Fibroblast of pulmonary artery (primary cell): ENCODE measurements around the gene HS3ST2.
"Not testable (repeated sequence)": the region's sequence is repeated elsewhere in the genome, so short reads cannot be mapped to it uniquely, and the experiment has no call there.

Experiments used
- DNase-seq: peaks from one replicate; pipeline ENCODE4 v3.0.0-alpha.2; 2010; ENCODE audit warnings: low read depth
- H3K4me3 ChIP-seq: replicated peaks from 2 replicates; pipeline ENCODE4 v1.5.1; 2011; ENCODE audit warnings: low read depth, mild to moderate bottlenecking, control low read depth, low read length, moderate library complexity
- TF ChIP-seq, protein P1 (sequence below): IDR thresholded peaks from 2 replicates; pipeline ENCODE4 v1.5.1; 2011; ENCODE audit warnings: mild to moderate bottlenecking, control low read depth, low read length, inconsistent platforms; ENCODE audit errors: missing control alignments

The HS3ST2 gene

DNA sequence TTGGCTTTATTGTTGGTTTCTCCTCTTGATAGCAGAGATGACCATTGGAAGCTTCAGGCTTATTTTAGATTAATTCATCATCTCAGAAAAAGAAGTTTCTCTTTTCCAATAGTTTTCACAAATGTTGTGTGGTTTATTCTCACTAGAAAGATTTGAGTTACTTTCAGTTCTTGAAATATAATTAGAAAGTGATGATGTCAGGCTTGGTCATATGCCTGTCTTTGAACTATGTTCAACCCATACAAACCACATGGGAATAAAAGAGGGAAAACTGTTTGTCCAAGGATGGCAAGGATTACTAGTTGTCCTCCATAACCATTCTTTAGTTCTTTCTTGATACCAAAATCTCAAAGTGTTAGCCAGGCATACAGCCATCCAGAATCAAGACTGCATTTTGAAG lies 3.7 kb upstream of the HS3ST2 start:
- H3K4me3 ChIP-seq: no peak overlapping the region
- DNase-seq: no peak
- TF ChIP-seq, protein P1, sequence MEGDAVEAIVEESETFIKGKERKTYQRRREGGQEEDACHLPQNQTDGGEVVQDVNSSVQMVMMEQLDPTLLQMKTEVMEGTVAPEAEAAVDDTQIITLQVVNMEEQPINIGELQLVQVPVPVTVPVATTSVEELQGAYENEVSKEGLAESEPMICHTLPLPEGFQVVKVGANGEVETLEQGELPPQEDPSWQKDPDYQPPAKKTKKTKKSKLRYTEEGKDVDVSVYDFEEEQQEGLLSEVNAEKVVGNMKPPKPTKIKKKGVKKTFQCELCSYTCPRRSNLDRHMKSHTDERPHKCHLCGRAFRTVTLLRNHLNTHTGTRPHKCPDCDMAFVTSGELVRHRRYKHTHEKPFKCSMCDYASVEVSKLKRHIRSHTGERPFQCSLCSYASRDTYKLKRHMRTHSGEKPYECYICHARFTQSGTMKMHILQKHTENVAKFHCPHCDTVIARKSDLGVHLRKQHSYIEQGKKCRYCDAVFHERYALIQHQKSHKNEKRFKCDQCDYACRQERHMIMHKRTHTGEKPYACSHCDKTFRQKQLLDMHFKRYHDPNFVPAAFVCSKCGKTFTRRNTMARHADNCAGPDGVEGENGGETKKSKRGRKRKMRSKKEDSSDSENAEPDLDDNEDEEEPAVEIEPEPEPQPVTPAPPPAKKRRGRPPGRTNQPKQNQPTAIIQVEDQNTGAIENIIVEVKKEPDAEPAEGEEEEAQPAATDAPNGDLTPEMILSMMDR: no peak

DNA sequence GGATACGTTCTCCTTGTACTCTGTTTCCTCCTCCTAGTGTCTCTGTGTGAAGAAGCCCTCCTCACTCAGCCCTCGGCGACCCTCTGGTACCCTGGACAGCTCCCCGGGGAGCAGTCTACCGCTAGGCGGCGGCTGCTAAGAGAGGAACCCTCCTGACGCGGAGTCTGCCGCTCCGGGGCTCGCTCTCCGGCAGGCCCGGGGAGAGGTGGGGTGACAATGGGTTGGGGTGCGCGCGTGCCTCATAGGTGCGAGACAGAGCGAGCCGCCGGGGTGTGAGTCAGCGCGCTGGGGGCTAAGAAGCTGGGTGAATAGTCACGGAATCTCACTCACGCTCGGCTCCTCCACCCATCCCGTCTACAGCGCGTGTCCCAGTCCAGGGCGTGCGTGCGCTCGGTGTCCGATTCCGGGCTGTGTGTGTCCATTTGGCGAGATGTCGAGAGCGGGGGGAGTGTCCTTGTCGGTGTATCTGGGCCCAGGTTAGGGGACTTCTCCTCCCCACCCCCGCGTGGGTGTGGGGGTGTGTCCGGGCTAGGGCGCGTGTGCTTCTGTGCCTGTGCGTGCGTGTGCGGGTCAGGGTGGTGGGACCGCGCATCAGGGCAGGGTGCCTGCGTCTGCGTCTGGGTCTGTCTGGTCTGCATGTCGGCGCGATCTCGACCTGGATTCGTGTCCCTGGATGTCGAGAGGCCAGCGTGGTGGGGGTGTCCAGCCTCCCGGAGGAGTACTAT lies 577 bp upstream of the HS3ST2 start:
- no peak overlapping the region for H3K4me3 ChIP-seq
- TF ChIP-seq, protein P1: peak; percentile 57
- peak; percentile 27 for DNase-seq

DNA sequence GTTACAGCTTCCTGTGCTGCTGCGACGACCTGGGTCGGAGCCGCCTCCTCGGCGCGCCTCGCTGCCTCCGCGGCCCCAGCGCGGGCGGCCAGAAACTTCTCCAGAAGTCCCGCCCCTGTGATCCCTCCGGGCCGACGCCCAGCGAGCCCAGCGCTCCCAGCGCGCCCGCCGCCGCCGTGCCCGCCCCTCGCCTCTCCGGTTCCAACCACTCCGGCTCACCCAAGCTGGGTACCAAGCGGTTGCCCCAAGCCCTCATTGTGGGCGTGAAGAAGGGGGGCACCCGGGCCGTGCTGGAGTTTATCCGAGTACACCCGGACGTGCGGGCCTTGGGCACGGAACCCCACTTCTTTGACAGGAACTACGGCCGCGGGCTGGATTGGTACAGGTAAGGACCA lies 746 bp downstream of the HS3ST2 start:
- no peak overlapping the region for H3K4me3 ChIP-seq
- TF ChIP-seq, protein P1: no peak
- DNase-seq: no peak

DNA sequence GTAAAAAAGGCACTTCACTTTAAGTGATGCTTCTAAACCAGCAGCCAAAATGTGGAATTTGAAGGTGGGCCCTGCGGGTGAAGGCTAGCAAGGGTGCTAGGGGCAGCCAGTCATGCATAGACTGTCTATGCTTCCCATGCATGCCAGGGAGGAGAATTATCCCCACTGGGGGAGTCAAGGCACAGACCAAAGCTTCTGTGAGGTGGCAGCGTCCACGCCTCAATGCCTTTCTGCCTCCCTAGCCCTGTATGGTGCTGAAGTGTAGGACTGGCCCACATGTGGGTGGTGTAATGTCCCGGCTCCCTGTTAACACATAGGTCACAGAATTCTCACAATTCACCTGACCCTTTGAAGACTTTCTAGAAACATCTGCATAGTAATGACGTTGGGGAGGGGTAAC lies 1.9 kb downstream of the HS3ST2 start:
- no peak overlapping the region for H3K4me3 ChIP-seq
- TF ChIP-seq, protein P1: no peak

DNA sequence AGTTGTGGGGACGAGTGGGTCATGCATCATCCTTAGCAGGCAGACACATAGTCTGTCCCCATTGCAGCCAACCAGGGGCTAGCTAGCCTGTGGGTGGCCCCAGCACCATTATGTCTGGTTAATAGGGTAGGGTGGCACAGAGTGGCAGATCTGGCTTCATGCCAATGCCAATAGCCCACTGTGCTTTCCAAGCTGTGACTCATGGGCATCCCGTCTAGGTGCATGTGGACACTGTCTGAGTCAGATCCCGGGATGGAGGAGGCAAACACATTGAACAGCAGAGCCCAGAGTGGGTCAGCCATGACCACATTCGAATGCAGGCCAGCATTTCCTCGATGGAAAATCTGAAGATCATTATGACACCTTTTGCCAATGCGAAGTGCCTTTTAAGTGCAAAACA lies 2.5 kb downstream of the HS3ST2 start:
- TF ChIP-seq, protein P1: no peak
- H3K4me3 ChIP-seq: no peak overlapping the region
- no peak for DNase-seq

More for the DNA sequence above, 1.9 kb downstream of the HS3ST2 start:
- no peak for DNase-seq

DNA sequence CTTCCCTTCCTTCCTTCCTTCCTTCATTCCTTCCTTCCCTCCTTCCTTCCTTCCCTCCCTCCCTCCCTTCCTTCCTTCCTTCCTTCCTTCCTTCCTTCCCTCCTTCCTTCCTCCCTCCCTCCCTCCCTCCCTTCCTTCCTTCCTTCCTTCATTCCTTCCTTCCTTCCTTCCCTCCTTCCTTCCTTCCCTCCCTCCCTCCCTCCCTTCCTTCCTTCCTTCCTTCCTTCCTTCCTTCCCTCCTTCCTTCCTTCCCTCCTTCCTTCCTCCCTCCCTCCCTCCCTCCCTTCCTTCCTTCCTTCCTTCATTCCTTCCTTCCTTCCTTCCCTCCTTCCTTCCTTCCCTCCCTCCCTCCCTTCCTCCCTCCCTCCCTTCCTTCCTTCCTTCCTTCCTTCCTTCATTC lies 4.8 kb downstream of the HS3ST2 start:
- not testable (repeated sequence) for H3K4me3 ChIP-seq, DNase-seq

DNA sequence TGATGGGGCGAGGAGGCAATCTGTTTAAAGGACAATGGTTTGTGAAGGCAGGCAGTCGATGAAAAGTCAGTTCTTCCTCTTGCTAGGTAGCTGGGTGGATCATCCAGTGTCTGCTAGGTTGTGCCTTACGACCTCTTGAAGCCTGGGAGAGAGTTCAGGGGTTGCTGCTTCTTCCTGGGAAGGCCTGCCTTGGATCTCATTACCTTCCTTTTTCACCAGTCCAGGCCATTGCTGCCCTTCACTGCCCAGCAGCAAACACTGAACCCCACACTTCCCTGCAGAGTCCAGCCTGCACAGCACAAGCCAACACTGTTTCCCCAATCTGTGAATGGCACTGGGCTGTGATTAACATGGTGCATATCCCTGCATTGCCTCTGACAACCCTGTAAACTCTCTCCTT lies 24.7 kb downstream of the HS3ST2 start:
- TF ChIP-seq, protein P1: no peak
- no peak overlapping the region for H3K4me3 ChIP-seq
- no peak for DNase-seq

DNA sequence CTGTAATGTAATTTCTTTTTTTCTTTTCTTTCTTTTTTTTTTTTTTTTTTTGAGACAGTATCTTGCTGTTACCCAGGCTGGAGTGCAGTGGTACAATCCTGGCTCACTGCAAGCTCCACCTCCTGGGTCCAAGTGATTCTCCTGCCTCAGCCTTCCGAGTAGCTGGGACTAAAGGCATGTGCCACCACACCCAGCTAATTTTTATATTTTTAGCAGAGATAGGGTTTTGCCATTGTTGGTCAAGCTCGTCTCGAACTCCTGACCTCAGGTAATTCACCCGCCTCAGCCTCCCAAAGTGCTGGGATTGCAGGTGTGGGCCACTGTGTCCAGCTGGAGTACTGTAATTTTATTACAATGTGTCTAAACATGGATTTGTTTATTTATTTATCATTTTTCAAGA lies 28.1 kb downstream of the HS3ST2 start:
- H3K4me3 ChIP-seq, DNase-seq: not testable (repeated sequence)
